Hematopoietic multipotent progenitor cell (in vitro differentiated cells): Measurements from ENCODE around the gene TSHZ2. TPM values are rescaled to one million over a fixed set of nuclear protein-coding genes. Genes with fewer than 3 reads are reported as not detected.
"Not testable (repeated sequence)": the region's sequence is repeated elsewhere in the genome, so short reads cannot be mapped to it uniquely, and the experiment has no call there.

Experiments used
- DNase-seq, 3 donors: peaks; one replicate each; pipeline ENCODE4 v3.0.0-alpha.2; 2011 to 2015; ENCODE audit warnings: low read depth in 2 of 3, low spot score in 2 of 3
- total RNA-seq: library from RNA; depleted of rRNA; stranded (reverse); fragments of >200 nt; gene quantifications from one replicate; pipeline ENCODE4 v1.2.3, GENCODE V29; 2012

Gene TSHZ2
- total RNA-seq, 1 donor: under 0.01 TPM

GRCh38 chr20:53510704-53511103 is 538.5 kb downstream of the TSHZ2 start:
- no peak for DNase-seq

- no peak for DNase-seq
Measured at GRCh38 chr20:53512076-53512475, 539.9 kb downstream of the TSHZ2 start.

DNA sequence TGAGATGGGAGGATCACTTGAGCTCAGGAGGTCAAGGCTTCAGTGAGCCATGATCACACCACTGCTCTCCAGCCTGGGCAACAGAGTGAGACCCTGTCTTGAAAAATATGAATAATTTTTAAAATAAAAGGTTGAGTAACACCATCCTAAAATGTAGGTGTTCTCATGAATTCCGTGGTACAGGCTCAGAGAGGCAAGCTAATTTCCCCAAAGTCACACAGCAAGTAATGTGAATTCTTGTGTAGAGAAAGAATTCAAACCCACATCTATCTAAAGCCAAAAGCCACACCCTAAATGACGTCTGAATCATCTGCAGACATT is 541.0 kb downstream of the TSHZ2 start:
- no peak for DNase-seq

- DNase-seq: no peak
Measured at GRCh38 chr20:53513489-53514298, 541.5 kb downstream of the TSHZ2 start.

DNA sequence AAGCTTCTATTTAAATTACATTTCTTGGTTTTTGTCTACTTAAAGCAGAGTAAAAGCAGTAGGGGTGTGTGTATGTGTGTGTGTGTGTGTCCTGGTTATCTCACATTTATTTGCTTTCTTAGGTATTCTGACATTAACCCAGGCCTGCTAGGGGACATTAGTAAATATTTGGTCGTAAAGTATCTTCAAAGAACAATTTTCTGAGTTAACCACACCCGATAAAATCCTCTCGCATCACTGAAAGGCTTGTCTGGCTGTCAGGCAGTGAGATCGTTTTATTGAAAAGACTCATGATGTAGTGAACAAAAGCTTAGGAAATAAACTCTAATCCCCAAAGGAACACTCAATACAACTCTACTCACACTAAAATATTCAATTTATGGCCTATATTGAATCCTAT is 543.6 kb downstream of the TSHZ2 start:
- no peak for DNase-seq

DNA sequence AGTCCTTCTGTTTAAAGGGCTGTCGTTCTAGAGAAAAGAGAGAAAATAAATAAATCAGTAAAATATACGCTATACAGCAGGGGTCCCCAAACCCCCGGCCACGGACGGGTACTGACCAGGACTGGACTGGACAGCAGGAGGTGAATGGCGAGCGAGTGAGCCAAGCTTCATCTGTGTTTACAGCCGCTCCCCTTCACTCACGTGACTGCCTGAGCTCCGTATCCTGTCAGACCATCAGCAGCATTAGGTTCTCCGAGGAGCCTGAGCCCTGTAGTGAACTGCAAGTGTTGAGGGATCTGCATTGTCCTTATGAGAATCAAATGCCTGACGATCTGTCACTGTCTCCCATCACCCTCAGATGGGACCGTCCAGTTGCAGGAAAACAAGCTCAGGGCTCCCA is 545.0 kb downstream of the TSHZ2 start:
- DNase-seq: no peak

DNA sequence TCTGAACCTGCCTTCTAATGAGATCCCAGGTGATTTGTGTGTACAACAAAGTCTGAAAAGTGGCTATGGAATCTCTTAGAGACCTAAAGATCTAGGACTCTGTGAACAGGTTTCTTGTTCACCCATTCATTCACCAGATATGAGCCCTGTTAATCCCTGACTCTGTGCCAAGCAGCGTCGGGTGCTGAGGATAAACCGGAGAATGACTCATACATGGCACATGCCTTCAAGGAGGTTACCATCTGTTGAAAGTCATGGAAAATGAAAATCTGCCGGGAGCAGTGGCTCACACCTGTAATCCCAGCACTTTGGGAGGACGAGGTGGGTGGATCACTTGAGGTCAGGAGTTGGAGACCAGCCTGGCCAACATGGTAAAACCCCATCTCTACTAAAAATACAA is 549.3 kb downstream of the TSHZ2 start:
- not testable (repeated sequence) for DNase-seq

- DNase-seq: no peak
Measured at GRCh38 chr20:53522026-53522425, 549.9 kb downstream of the TSHZ2 start.

GRCh38 chr20:53522696-53523095 is 550.5 kb downstream of the TSHZ2 start:
- no peak for DNase-seq

GRCh38 chr20:53523615-53524014 is 551.5 kb downstream of the TSHZ2 start:
- DNase-seq: not testable (repeated sequence)

- DNase-seq: no peak
Measured at GRCh38 chr20:53524589-53525312, 552.6 kb downstream of the TSHZ2 start.

- no peak for DNase-seq
Measured at GRCh38 chr20:53527196-53527595, 555.0 kb downstream of the TSHZ2 start.

- DNase-seq: no peak
Measured at GRCh38 chr20:53529658-53530057, 557.5 kb downstream of the TSHZ2 start.

- no peak for DNase-seq
Measured at GRCh38 chr20:53530440-53530839, 558.3 kb downstream of the TSHZ2 start.

DNA sequence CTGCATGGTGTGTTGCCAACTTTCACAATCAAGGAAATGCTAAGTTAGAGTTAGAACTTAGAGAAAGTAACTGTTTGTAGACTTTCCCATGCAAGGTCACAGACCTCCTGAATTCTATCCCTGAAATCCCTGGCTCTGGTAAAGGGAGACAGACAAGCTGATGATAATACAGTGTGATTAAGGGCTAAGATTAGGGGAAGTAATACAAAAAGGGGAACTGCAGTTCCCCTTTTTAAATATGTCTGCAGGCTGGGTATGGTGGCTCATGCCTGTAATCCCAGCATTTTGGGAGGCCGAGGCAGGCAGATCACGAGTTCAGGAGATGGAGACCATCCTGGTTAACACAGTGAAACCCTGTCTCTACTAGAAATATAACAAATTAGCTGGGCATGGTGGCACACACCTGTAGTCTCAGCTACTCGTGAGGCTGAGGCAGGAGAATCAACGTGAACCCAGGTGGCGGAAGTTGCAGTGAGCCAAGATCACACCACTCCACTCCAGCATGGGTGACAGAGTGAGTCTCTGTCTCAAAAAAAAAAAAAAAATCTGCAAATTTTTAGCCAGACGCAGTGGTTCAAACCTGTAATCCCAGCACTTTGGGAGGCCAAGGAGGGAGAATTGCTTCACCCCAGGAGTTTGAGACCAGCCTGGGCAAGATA is 560.6 kb downstream of the TSHZ2 start:
- DNase-seq: peak in 1 of 3 donors; percentile 6

DNA sequence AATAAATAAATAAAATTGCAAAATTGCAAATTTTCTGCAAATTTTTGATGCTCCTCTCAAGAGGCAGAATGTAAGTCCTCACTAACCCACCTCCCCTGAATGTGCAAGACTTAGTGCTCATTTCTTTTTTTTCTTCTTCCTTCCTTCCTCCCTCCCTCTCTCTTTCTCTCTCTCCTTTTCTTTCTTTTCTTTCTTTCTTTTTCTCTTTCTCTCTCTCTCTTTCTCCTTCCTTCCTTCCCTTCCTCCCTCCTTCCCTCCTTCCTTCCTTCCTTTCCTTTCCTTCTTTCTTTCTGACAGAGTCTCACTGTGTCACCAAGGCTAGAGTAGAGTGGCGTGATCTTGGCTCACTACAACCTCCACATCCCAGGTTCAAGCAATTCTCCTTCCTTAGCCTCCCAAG is 561.3 kb downstream of the TSHZ2 start:
- DNase-seq: no peak

DNA sequence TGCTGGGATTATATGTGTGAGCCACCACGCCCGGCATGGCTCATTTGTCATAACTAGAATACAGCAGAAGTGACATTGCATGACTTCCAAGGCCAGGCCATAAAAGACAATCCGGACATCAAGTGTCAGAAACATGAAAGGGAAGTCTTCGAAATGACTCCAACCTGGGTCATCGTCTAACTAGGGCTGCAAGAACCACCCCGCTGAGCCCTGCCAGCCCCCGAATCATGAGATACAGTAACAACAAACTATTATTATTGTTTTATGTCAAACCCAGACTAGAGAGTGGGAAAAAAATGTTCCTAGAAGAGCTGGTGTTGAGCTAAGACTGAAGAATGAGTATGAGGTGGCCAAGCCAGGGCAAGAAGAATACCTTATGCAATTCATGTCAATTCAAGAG is 561.9 kb downstream of the TSHZ2 start:
- DNase-seq: no peak

DNA sequence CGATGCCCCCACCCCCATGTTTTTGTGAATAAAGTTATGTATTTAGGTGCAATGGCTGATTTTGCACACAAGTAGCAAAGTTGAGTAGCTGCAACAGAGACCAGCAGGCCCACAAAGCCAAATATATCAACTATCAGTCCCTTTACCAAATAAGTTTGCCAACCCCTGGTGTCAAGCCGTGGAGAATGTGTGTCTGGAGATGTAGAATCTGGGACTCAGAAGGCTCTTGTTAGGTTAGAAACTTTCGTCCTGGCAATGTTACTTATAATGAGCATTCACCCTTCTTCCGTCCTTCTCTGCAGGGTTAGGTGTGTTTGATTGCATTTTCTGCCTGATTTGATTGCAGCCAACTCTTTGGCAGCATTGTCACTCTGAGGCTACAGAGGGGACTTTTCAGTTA is 563.7 kb downstream of the TSHZ2 start:
- no peak for DNase-seq

DNA sequence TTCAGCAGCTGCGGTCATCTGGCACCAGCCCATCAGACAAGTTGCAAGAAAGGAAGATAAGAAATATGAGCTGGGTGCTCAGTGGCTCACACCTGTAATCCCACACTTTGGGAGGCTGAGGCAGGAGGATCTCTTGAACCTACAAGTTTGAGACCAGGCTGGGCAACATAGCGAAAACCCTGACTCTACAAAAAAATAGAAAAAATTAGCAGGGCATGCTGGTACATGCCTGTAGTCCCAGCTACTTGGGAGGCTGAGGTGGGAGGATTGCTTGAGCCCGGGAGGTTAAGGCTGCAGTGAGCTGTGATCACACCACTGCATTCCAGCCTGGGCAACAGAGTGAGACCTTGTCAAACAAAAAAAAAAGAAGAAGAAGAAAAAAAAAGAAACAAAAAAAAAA is 564.2 kb downstream of the TSHZ2 start:
- DNase-seq: not testable (repeated sequence)

DNA sequence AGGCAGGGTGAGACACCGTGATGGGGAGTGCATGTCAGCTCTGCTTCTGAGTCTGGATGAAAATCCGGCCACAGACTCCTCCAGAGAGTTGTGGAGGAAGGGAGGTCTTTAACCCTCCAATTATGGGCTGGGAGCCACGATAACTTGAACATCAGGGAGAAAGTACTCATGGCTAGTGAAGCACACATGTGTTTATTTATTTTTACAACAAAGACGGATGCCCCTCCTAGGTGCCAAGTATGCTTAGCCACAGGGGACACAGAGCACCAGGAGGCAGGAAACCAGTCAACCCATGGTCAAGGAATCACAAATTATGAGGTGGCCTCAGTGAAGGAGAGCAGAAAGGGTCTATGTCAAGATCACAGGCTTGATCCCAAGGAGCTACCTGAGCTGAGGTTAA is 567.4 kb downstream of the TSHZ2 start:
- no peak for DNase-seq
